HG02870 (cell line): ENCODE measurements around the gene GPR180.
"Not testable (repeated sequence)": the region's sequence is repeated elsewhere in the genome, so short reads cannot be mapped to it uniquely, and the experiment has no call there.

ENCODE experiments used
- ATAC-seq: cut with Tn5 transposase; IDR thresholded peaks from one replicate; pipeline ENCODE4 v1.9.1; 2021; ENCODE audit warnings: mild to moderate bottlenecking, moderate library complexity; ENCODE audit not compliant: unreplicated experiment

The GPR180 gene

DNA sequence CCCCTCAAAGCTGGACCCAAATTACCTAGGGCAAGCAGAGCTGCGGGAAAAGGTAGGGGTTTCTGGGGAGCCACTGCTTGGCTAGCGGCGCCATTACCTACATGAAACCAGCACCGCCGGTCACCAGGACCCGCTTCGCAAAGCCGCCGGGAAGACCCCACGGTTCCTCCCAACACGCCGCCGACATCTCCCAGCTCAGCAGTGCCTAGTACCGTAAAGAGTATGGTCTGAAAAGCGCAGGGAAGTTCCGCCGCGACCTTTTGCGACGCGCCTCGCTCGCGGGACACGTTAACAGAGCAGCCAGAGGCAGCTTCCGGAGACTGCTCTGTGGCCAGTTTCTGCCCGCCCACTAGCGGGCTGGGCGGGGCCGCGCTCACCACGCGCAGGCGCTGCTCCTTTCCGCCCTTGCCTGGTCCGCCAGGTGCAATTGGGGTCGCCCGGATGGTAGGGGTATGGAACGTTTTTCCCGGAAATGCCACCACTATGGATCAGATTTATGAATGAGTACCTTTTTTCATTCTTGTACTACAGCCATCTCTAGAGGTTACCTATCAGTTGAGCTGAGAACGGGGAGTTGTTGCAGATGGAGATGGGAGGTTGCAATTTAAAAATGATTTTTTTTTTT, 5.6 kb upstream of the GPR180 start, which contains the start of gene TGDS:
TSS of gene TGDS (minus strand) at position 203 of the 625 bp plus-strand sequence. CDS start at position 187, 16 bp downstream.
- peak; percentile 93 for ATAC-seq

- ATAC-seq = no peak
Observed at GRCh38 chr13:94596575-94596971, 5.1 kb upstream of the GPR180 start.

- no peak for ATAC-seq
Observed at GRCh38 chr13:94598281-94598680, 3.4 kb upstream of the GPR180 start.

DNA sequence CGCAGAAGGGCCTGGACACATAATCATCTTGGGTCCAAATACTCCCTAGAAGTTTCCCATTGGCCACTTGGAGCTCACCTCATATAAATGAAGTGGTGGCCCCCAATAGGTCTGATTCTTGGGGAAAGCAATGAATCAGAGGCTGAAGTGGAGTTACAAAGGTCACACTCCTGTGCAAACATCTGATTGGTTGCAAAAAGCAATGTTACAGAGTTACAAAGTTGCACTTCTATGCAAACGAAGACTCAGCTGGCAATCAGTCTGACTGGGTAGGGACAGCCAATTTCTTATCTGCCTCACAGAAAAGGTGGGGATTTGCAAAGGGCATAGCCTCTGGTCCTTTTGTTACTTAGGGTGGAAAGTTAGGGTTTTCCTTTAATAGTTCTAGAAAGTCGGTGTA, 1.8 kb upstream of the GPR180 start:
- no peak for ATAC-seq

DNA sequence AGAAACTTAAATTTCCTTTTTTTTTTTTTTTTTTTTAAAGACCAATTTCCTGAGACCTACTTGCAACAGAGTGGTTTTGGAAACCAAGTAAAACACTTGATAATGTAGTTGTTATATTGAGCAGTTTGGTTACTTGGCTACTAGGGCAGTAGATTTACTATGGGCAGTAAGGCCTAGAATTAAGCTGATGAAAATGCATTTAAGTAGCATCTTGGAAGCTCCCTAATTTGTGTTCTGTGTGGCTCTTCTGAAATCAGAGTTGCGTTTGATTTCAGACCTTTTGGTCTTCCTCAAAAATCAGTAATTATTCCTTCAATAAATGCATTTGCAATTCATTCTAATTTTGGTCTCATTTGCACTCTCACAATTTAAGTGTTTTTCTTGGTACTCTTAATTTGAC, 810 bp downstream of the GPR180 start:
- no peak for ATAC-seq

DNA sequence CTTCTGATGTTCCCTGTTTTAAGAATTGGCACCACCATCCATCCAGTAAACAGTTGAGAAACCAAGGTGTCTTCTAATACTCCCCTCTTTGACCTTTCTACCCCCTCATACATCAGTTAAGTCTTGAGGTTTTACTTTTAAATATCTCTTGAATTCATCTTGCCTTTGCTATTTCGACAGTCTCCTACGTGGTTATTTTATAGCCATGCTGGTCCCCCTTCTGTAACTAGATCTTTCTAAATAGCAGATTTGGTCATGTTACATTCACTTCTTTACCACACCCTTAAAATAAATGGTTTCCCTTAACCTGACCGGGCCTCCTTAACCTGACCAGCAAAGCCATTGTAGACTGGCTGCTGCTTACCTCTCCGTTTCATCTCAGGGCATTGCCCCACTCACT, 5.4 kb downstream of the GPR180 start:
- no peak for ATAC-seq

DNA sequence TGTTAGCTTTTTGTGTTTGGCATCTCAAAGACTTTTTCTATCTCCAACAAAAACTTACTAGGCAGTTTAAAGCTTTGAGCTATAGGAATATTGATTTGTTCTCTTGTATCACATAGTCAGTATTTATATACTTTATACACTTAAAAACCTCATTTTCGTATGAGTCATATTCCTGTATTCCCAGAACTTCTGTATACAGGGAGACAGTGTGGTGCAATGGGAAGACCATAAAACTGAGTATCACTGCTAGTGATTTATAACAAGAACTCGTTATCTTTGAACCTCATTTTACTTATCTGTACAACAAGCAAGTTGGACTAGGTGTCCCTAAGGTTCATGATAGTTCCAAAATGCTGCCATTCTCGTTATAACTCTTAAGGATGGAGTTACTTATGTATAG, 6.3 kb downstream of the GPR180 start:
- ATAC-seq = no peak

GRCh38 chr13:94608586-94608985, 6.9 kb downstream of the GPR180 start:
- no peak for ATAC-seq

DNA sequence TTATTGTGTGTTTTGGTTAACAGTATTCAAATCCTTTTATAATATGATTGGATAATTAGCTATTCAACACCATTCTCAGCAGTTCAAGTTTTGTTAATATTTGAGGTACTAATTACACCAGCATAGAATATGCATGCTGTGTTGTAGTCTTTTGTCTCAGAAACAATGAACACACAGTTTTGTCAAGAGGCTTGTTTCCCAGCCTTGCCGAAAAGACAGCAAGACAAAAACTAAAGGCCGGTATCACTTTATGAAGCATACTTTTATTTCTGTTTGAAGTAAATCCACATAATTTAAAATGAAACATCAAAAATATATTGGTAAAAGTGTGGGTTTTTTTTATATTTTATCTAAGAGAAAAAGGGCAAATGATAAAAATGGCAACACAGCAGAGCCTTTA, 7.5 kb downstream of the GPR180 start:
- no peak for ATAC-seq

- no peak for ATAC-seq
Observed at GRCh38 chr13:94610475-94610874, 8.8 kb downstream of the GPR180 start.

DNA sequence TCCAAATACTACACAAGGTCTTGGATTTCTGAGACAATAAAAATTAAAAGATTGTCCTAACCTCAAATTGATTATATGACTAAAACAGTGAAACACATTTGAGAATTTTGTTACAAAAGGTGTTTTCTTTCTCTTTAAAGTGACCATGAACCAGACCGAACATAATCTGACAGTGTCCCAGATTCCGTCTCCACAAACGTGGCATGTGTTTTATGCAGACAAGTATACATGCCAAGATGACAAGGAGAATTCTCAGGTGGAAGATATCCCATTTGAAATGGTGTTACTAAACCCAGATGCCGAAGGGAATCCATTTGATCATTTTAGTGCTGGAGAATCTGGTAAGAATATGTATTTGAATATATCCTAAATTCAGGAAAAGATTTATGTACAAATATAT, 10.4 kb downstream of the GPR180 start:
- no peak for ATAC-seq

- no peak for ATAC-seq
Observed at GRCh38 chr13:94613051-94613450, 11.4 kb downstream of the GPR180 start.

DNA sequence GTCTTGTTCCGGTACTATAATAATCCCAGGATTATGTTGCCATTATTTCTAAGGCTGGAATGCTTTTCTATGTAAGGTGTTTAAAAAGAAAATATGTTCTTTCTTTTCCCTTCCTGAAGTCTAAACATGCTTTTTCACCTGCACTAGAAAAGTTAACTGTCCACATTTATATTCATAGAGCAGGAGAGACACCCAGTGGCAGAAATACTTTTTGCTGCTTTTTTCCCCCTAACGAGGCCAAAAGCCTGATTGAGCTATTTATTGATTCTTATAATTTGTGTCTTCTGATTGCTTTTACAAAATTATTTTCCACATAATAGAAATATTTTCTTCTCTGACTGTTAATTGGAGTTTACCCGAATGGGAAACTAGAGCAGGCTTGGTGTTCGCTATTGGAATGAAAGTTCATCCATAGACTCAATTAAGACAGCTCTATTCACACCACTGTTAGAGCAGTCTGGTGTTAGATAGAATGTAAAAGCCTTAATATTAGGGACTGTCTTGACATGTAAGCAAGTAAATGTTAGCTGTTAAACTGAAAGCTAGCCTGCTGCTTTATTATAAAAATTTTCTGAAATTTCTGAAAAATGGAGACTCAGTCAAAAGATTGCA, 15.8 kb downstream of the GPR180 start:
- ATAC-seq = peak; percentile 54

DNA sequence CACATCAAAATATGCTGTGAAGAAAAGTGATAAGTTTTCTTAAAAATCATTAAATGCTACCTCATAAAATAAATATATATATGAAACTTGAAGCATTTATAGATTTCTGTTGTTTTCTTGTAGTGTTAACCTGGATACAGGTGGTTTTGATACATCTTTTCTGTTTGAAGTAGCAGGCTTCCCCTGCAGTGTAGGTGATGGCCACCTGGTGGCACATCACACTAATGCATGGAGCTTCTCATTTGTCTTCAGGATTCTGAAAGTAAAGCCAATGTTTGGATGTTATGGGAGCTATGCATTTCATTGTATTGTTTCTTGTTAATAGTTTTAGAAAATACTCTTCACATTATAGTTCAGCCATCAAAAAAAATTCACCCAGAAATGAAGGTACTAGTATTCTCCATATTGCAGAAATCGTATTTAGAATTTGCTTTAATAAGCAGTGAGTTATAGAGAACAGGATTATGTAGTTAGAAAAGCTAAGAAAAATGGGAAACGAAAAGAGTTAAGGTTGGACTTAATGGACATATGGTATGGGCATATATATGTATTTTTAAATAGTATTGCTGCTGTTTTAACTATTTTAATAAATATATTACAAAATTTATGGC, 18.7 kb downstream of the GPR180 start:
- ATAC-seq = peak; percentile 77

DNA sequence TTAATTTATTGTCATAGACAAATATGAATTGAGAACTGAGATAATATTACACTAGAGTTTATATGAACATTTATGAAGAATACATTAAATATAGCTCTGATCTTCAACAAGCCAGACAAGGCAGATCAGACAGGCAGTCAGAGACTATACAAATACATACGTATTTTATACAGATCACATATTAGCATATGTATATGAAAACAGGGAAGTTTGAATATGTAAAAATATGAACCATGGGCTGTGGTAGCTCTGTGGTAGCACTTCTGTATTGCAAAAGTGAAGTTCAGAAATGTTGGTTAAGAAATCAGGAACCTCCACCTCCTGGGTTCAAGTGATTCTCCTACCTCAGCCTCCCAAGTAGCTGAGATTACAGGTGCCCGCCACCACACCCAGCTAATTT, 20.7 kb downstream of the GPR180 start:
- ATAC-seq = no peak

DNA sequence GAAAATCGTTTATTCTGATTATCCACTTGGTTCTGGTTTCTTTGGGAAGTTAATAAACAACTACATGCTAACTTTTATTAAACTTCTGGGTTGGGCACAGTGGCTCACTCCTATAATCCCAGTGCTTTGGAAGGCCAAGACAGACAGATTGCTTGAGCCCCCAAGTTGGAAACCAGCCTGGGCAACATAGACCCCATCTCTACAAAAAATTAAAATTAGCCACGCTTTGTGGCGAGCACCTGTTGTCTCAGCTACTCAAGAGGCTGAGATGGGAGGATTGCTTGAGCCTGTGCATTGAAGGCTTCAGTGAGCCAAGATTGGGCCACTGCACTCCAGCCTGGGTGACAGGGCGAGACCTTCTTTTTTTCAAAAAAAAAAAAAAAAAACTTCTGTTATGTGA, 21.7 kb downstream of the GPR180 start:
- ATAC-seq = no peak

DNA sequence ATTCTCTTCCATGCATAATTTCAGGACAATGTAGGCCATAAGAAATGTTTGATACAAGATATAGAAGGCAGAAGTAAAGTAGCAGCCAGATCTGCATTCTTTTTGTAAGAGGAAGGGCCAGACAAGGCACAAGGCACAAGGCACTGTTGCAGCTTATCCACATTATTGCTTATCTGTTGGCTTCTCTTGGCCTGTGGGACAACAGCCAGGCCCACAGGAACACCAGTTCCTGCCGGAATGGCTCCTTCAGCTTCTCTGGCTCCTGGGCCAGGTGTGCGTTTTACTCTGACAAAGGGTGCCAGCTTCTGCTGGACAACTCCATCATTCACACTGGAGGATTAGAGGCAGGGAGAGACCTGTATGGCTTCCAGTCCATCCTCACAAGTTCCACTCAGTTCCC, 29.2 kb downstream of the GPR180 start:
- no peak for ATAC-seq

GRCh38 chr13:94632226-94632980, 30.7 kb downstream of the GPR180 start:
- no peak for ATAC-seq

DNA sequence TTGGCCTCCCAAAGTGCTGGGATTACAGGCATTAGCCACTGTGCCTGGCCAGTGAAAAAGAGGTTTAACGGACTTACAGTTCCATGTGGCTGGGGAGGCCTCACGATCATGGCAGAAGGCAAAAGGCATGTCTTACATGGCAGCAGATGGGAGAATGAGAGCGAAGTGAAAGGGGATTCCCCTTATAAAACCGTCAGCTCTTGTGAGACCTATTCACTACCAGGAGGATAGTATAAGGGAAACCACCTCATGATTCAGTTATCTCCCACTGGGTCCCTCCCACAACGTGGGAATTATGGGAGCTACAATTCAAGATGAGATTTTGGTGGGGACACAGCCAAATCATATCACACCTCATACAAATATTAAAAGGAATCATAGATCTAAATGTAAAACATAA, 34.4 kb downstream of the GPR180 start:
- not testable (repeated sequence) for ATAC-seq

DNA sequence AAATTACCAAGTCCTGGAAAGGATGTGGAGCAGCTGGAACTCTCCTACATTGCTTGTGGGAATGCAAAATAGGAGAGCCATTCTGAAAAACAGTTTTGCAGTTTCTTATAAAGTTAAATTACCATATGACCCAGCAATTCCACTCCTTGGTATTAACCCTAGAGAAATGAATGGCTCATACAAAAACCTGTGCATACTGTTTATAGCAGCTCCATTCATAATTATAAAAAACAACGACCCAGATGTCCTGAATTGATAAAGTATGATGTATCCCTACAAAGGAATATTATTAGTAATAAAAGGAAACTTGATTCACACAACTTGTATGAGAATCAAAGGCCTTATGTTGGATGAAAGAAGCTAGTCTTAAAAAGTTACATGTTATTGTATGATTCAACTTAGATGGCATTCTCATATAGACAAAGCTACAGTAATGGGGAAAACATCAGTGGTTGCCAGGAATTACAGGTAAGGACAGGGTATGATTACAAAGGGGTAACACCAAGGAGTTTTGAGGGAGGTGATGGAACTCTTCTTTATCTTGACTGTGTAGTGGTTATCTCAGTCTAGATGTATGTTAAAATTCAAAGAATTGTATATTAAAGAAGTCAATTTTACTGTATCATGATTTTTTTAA, 35.4 kb downstream of the GPR180 start:
- no peak for ATAC-seq

- ATAC-seq = not testable (repeated sequence)
Observed at GRCh38 chr13:94637677-94638076, 36.0 kb downstream of the GPR180 start.
